HepG2 (cell line): ENCODE measurements around the gene TARBP2. TPM values are rescaled to one million over a fixed set of nuclear protein-coding genes. Genes with fewer than 3 reads are reported as not detected.

Experiments used
- ASH2L ChIP-seq: fragments of 300-600, 200-600 bp; sonication (generic); IDR thresholded peaks from 2 replicates; pipeline ENCODE4 v1.7.0; 2017; ENCODE audit warnings: low read depth, mild to moderate bottlenecking, moderate library complexity, mixed read lengths, low read length; ENCODE audit not compliant: insufficient read length
- CEBPG ChIP-seq: IDR thresholded peaks from 2 replicates; pipeline ENCODE4 v1.6.1; 2016
- ERF ChIP-seq: IDR thresholded peaks from 2 replicates; pipeline ENCODE4 v1.6.1; 2018; ENCODE audit warnings: missing biosample characterization, missing genetic modification reagents
- FOSL1 ChIP-seq: sonication (generic); formaldehyde crosslinking; IDR thresholded peaks from 2 replicates; pipeline ENCODE4 v1.9.0; 2021; ENCODE audit warnings: missing genetic modification reagents, borderline replicate concordance
- HNF4A ChIP-seq: sonication (generic); formaldehyde crosslinking; IDR thresholded peaks from 2 replicates; pipeline ENCODE4 v1.4.0; 2020; ENCODE audit warnings: missing genetic modification reagents
- KLF9 ChIP-seq: IDR thresholded peaks from 2 replicates; pipeline ENCODE4 v1.6.1; 2016; ENCODE audit warnings: low read depth
- NFKBIZ ChIP-seq: IDR thresholded peaks from 2 replicates; pipeline ENCODE4 v1.6.1; 2018; ENCODE audit warnings: missing genetic modification reagents, missing compliant biosample characterization
- ONECUT2 ChIP-seq: sonication (generic); formaldehyde crosslinking; IDR thresholded peaks from 2 replicates; pipeline ENCODE4 v1.4.0; 2020; ENCODE audit warnings: missing genetic modification reagents
- YEATS4 ChIP-seq: sonication (generic); formaldehyde crosslinking; IDR thresholded peaks from 2 replicates; pipeline ENCODE4 v1.4.0; 2020; ENCODE audit warnings: missing genetic modification reagents, borderline replicate concordance
- ZFP62 ChIP-seq: sonication (generic); formaldehyde crosslinking; IDR thresholded peaks from 2 replicates; pipeline ENCODE4 v1.4.0; 2020; ENCODE audit warnings: missing genetic modification reagents
- ZNF451 ChIP-seq: sonication (generic); formaldehyde crosslinking; IDR thresholded peaks from 2 replicates; pipeline ENCODE4 v1.5.0; 2020; ENCODE audit warnings: mild to moderate bottlenecking, missing genetic modification reagents
- ZNF605 ChIP-seq: sonication (generic); formaldehyde crosslinking; IDR thresholded peaks from 2 replicates; pipeline ENCODE4 v1.8.0; 2022; ENCODE audit warnings: mild to moderate bottlenecking, missing genetic modification reagents
- ZNF75D ChIP-seq: sonication (generic); formaldehyde crosslinking; IDR thresholded peaks from 2 replicates; pipeline ENCODE4 v1.8.1; 2023; ENCODE audit warnings: missing genetic modification reagents, mild to moderate bottlenecking, borderline replicate concordance
- ZNF776 ChIP-seq: sonication (generic); formaldehyde crosslinking; IDR thresholded peaks from 2 replicates; pipeline ENCODE4 v1.4.0; 2020; ENCODE audit warnings: mild to moderate bottlenecking, missing genetic modification reagents
- ZSCAN29 ChIP-seq: sonication (generic); formaldehyde crosslinking; conservative IDR thresholded peaks from 2 replicates; pipeline ENCODE4 v1.4.0; 2020; ENCODE audit warnings: mild to moderate bottlenecking, missing genetic modification reagents
- polyA plus RNA-seq, 8 experiments: library from polyadenylated mRNA; depleted of rRNA in 3 of 8; stranded (reverse) in 7 of 8; unstranded in 1 of 8; fragments of >200 nt; fragmentation: Illumina TruSeq in 4 of 8; extraction: Trizol in 4 of 8; gene quantifications; 2 replicates each; pipeline versions ENCODE4 v1.2.1 to v1.2.3, GENCODE V29; 2011 to 2016; ENCODE audit warnings: low read depth in 4 of 8, missing spikeins in 1 of 8, mixed read lengths in 1 of 8; ENCODE audit not compliant: insufficient read depth in 1 of 8
- total RNA-seq, 5 experiments: library from RNA; depleted of rRNA; stranded (reverse); fragments of >200 nt; fragmentation: Illumina TruSeq; extraction: Trizol; gene quantifications; 2 replicates each; pipeline ENCODE4 v1.2.3, GENCODE V29; 2016; ENCODE audit warnings: low read depth in 1 of 5
- TF ChIP-seq, protein P1 (sequence below): sonication (generic); formaldehyde crosslinking; IDR thresholded peaks from 2 replicates; pipeline ENCODE4 v1.4.0; 2020; ENCODE audit warnings: missing genetic modification reagents
- TF ChIP-seq, protein P2 (sequence below): sonication (generic); formaldehyde crosslinking; IDR thresholded peaks from 2 replicates; pipeline ENCODE4 v1.4.0; 2020; ENCODE audit warnings: mild to moderate bottlenecking, missing genetic modification reagents
- TF ChIP-seq, protein P3 (sequence below), 2 experiments: sonication (generic) in 1 of 2; formaldehyde crosslinking in 1 of 2; IDR thresholded peaks; 2 replicates each; pipeline versions ENCODE4 v1.4.0 to v1.6.1; 2018 to 2020; ENCODE audit warnings: missing genetic modification reagents in 2 of 2, borderline replicate concordance in 1 of 2, low read depth in 1 of 2, mild to moderate bottlenecking in 1 of 2, missing biosample characterization in 1 of 2
- TF ChIP-seq, protein P4 (sequence below): sonication (generic); formaldehyde crosslinking; IDR thresholded peaks from 2 replicates; pipeline ENCODE4 v1.5.1; 2020; ENCODE audit warnings: mild to moderate bottlenecking, missing genetic modification reagents, borderline replicate concordance
- TF ChIP-seq, protein P5 (sequence below): sonication (generic); formaldehyde crosslinking; IDR thresholded peaks from 2 replicates; pipeline ENCODE4 v1.4.0; 2020; ENCODE audit warnings: missing genetic modification reagents, borderline replicate concordance

Gene TARBP2
- total and polyA plus RNA-seq, 2 of the 13 experiments (the other 11 are each of a cell fraction or from before 2014, with no cell fraction given), result 47.0 to 55.5 TPM

DNA sequence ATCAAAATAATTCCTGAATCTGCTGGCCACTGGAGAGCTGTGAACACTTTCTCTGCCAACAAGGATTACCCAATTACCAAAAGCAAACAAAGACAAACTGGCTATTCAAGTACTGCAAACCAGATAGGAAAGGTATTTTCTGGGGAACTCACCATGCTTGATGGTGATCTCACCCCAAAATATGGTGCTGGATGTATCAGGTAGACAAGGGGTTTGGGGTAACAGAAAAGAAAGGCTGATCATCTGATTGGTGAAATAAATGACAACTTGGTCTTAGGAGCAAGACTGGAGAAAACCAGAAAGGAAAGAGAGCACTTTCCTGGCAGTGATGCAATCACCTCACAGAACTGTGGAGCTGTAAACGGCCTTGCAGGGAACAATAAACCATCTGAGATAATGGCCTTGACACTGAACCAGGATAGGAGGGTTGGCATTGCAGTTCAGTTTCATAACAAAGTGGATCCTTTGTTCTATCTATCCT lies 37.2 kb downstream of the TARBP2 start (continued):
- TF ChIP-seq KLF9 (CRISPR knock-in tag), result peak; percentile 68; the same call in 1 of the 2 replicates
- TF ChIP-seq YEATS4 (CRISPR knock-in tag), result peak; percentile 41; the same call in 1 of the 2 replicates
- TF ChIP-seq, protein P1, sequence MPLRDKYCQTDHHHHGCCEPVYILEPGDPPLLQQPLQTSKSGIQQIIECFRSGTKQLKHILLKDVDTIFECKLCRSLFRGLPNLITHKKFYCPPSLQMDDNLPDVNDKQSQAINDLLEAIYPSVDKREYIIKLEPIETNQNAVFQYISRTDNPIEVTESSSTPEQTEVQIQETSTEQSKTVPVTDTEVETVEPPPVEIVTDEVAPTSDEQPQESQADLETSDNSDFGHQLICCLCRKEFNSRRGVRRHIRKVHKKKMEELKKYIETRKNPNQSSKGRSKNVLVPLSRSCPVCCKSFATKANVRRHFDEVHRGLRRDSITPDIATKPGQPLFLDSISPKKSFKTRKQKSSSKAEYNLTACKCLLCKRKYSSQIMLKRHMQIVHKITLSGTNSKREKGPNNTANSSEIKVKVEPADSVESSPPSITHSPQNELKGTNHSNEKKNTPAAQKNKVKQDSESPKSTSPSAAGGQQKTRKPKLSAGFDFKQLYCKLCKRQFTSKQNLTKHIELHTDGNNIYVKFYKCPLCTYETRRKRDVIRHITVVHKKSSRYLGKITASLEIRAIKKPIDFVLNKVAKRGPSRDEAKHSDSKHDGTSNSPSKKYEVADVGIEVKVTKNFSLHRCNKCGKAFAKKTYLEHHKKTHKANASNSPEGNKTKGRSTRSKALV (CRISPR knock-in tag), result no peak
- no peak for TF ChIP-seq ZNF75D (CRISPR knock-in tag)
- no peak for TF ChIP-seq ZSCAN29 (CRISPR knock-in tag)
- TF ChIP-seq, protein P2, sequence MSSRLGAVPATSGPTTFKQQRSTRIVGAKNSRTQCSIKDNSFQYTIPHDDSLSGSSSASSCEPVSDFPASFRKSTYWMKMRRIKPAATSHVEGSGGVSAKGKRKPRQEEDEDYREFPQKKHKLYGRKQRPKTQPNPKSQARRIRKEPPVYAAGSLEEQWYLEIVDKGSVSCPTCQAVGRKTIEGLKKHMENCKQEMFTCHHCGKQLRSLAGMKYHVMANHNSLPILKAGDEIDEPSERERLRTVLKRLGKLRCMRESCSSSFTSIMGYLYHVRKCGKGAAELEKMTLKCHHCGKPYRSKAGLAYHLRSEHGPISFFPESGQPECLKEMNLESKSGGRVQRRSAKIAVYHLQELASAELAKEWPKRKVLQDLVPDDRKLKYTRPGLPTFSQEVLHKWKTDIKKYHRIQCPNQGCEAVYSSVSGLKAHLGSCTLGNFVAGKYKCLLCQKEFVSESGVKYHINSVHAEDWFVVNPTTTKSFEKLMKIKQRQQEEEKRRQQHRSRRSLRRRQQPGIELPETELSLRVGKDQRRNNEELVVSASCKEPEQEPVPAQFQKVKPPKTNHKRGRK (CRISPR knock-in tag), result no peak
- TF ChIP-seq NFKBIZ (CRISPR knock-in tag), result peak; percentile 94
- peak; percentile 36; the same call in 1 of the 2 replicates for TF ChIP-seq ONECUT2
- TF ChIP-seq, protein P3, sequence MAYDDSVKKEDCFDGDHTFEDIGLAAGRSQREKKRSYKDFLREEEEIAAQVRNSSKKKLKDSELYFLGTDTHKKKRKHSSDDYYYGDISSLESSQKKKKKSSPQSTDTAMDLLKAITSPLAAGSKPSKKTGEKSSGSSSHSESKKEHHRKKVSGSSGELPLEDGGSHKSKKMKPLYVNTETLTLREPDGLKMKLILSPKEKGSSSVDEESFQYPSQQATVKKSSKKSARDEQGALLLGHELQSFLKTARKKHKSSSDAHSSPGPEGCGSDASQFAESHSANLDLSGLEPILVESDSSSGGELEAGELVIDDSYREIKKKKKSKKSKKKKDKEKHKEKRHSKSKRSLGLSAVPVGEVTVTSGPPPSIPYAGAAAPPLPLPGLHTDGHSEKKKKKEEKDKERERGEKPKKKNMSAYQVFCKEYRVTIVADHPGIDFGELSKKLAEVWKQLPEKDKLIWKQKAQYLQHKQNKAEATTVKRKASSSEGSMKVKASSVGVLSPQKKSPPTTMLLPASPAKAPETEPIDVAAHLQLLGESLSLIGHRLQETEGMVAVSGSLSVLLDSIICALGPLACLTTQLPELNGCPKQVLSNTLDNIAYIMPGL (CRISPR knock-in tag; IDR thresholded peaks at IDR 0.05; ENCODE audit: borderline replicate concordance in 1 of 2, low read depth in 1 of 2), result 0 out of 4 replicates have a peak, but pooled peaks of 1 of the 2 experiments have one; percentile 27
- TF ChIP-seq HNF4A (CRISPR knock-in tag), result peak; percentile 71
- peak; percentile 89 for TF ChIP-seq ASH2L
- TF ChIP-seq ZNF605, result no peak
- TF ChIP-seq CEBPG (CRISPR knock-in tag), result peak; percentile 99
- TF ChIP-seq ZNF451 (CRISPR knock-in tag), result no peak
- TF ChIP-seq, protein P4, sequence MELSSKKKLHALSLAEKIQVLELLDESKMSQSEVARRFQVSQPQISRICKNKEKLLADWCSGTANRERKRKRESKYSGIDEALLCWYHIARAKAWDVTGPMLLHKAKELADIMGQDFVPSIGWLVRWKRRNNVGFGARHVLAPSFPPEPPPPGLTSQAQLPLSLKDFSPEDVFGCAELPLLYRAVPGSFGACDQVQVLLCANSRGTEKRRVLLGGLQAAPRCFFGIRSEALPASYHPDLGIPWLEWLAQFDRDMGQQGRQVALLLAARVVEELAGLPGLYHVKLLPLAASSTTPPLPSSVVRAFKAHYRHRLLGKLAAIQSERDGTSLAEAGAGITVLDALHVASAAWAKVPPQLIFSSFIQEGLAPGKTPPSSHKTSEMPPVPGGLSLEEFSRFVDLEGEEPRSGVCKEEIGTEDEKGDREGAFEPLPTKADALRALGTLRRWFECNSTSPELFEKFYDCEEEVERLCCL (CRISPR knock-in tag), result no peak
- TF ChIP-seq ZFP62 (CRISPR knock-in tag), result no peak
- TF ChIP-seq, protein P5, sequence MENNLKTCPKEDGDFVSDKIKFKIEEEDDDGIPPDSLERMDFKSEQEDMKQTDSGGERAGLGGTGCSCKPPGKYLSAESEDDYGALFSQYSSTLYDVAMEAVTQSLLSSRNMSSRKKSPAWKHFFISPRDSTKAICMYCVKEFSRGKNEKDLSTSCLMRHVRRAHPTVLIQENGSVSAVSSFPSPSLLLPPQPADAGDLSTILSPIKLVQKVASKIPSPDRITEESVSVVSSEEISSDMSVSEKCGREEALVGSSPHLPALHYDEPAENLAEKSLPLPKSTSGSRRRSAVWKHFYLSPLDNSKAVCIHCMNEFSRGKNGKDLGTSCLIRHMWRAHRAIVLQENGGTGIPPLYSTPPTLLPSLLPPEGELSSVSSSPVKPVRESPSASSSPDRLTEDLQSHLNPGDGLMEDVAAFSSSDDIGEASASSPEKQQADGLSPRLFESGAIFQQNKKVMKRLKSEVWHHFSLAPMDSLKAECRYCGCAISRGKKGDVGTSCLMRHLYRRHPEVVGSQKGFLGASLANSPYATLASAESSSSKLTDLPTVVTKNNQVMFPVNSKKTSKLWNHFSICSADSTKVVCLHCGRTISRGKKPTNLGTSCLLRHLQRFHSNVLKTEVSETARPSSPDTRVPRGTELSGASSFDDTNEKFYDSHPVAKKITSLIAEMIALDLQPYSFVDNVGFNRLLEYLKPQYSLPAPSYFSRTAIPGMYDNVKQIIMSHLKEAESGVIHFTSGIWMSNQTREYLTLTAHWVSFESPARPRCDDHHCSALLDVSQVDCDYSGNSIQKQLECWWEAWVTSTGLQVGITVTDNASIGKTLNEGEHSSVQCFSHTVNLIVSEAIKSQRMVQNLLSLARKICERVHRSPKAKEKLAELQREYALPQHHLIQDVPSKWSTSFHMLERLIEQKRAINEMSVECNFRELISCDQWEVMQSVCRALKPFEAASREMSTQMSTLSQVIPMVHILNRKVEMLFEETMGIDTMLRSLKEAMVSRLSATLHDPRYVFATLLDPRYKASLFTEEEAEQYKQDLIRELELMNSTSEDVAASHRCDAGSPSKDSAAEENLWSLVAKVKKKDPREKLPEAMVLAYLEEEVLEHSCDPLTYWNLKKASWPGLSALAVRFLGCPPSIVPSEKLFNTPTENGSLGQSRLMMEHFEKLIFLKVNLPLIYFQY, result no peak
- no peak for TF ChIP-seq FOSL1 (CRISPR knock-in tag)
- peak; percentile 86 for TF ChIP-seq ERF
- no peak for TF ChIP-seq ZNF776 (CRISPR knock-in tag)
